Right lobe of liver (tissue), 4 donors: ENCODE data around the gene ZNF157.

Experiments
- POLR2A ChIP-seq: fragments of 450-650 bp; IDR thresholded peaks from one replicate; pipeline ENCODE4 v1.6.1; 2017; ENCODE audit warnings: antibody characterized with exemption, mild to moderate bottlenecking
- TF ChIP-seq, protein P1 (sequence below), 4 donors: fragments of 200-600 bp in 3 of 4; fragments of 450-650 bp in 1 of 4; IDR thresholded peaks; one replicate each; pipeline versions ENCODE4 v1.5.1 to v1.8.0; 2016 to 2022; ENCODE audit warnings: antibody characterized with exemption in 4 of 4, mild to moderate bottlenecking in 2 of 4
- donor health status: DM: no; HTN: no; CAD: no.
- donor health status: DM: no; HTN: no; CAD: no.
- donor health status: DM: no; HTN: yes; CAD: no.

DNA sequence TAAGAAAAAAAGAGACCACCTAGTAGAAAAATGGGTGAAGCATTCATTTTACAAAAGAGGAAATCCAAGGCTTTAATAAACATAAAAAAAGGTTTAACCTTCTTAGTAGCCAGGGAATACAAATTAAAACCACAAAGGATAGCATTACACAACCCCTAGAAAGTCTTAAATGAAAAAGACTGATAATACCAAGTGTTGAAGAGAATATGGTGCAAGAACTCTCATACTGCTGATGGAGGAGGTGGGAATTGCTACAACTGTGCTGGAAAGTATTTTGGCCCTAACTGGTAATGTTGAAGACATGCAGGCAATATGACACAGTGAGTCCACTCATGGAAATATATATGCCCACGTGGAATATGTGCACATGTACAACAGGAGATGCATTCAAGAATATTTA lies 90.2 kb downstream of the ZNF157 start:
- TF ChIP-seq, protein P1, sequence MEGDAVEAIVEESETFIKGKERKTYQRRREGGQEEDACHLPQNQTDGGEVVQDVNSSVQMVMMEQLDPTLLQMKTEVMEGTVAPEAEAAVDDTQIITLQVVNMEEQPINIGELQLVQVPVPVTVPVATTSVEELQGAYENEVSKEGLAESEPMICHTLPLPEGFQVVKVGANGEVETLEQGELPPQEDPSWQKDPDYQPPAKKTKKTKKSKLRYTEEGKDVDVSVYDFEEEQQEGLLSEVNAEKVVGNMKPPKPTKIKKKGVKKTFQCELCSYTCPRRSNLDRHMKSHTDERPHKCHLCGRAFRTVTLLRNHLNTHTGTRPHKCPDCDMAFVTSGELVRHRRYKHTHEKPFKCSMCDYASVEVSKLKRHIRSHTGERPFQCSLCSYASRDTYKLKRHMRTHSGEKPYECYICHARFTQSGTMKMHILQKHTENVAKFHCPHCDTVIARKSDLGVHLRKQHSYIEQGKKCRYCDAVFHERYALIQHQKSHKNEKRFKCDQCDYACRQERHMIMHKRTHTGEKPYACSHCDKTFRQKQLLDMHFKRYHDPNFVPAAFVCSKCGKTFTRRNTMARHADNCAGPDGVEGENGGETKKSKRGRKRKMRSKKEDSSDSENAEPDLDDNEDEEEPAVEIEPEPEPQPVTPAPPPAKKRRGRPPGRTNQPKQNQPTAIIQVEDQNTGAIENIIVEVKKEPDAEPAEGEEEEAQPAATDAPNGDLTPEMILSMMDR (IDR thresholded peaks at IDR 0.05), result no peak
- no peak for TF ChIP-seq POLR2A
